Stimulated activated CD4-positive, alpha-beta T cell treated with anti-CD3 and anti-CD28 coated beads, Interleukin-2, amount 100 ng/mL, for 24 hours (primary cell): ENCODE results near the gene NUDT12.

Experiments used
- DNase-seq, 2 donors: peaks; one replicate each; pipeline ENCODE4 v3.0.0-alpha.2; 2020

Gene NUDT12

DNA sequence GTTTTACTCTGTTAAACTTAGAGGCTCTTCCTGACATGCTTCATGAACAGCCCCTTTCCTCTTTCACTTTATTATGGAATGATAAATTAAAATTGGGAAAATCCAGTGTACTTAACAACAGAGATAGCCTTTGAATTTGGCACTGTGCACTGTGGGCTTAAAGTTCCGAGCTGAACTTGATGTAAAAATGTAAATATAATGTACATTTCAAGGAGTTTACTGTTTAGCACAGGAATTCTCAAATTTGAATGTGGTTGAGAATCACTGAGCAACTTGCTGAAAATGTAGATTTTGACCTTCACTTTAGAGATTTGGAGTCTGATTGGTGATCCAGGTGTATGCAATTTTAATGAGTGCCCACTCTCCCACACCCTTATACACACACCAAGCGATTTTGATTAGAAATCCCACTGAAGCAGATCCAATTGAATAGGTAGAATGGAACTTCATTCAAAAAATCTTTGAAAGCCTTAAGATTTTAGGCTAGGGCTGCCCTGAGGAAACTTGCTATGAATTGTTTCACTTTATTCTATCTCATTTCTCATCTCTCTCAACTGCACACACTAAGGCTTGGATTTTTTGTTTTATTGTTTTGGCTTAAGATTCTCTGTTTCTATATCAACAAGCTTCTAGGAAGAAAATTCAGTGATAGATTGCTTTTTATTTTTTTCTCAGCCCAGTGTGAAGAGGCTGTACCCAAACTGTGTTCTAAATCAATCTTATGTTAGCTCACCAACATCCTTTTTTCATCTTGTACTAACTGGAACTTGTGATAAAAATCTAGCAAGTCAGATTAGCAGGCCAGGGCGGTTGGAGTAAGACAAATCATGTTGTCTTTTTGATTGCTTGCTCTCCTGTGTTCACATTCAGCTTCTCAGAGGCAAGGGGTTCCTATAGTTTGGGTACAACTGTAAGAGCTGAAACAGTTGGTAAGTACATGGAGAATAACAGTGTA, 22.9 kb downstream of the NUDT12 start:
- DNase-seq = no peak

DNA sequence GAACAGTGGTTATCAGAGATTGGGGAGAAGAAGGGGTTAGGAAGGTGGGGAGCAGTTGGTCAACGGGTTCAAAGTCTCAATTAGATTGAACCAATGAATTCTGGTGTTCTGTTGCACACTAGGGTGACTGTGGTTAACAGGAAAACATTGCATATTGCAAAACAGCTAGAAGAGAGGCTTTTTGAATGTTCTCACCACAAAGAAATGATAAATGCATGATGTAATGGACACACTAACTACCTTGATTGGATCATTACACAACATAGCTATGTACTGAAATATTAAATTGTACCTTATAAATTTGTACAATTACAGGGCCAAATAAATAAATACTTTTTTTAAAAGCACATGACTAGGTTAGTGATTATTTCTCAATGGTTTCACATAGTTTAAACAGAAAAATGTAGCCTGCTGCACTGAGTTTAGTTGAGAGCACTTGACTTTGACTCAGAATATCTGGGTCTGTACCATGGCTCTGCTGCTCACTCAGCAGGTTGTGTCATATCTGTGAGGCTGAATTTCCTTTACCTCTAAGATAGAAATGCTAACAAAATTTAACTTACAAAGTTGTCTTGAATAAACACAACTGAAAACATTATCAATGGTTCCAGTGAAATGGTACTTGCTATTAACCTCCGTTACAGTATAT, 30.4 kb downstream of the NUDT12 start:
- DNase-seq = no peak

DNA sequence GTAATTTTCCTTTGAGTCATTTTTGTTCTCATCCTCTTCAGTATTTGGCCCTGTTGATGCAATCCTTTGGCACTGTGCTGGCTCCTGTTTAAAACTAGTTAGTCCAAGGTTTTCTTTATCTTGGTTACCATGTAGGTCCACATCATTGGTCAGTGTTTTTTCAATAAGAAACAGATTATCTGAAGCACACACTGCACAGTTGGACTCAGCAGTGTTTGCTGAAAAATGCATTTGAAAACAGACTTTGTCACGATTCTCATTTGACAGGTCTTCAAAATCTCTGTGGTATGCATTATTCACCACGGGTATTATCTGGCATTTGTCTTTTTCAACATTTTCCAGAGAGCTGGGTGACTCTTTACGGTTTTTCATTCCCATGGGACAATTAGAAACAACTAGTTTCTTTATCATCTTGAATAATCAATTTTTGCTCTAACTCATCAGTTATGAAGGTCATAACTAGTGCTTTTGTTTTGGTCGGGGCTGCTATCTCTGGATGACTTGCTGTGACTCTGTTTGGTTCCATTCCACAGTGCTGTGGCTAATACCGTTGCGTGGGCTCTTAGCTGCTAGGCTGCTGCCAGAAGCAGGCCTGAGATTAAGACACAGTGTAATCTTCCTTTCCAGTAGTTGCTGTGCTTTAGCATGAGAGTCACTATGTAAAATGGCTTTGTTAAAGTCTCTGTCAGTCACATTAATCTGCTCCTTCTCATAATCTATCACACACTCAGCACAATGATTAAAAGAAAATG, 36.2 kb downstream of the NUDT12 start:
- DNase-seq = no peak

DNA sequence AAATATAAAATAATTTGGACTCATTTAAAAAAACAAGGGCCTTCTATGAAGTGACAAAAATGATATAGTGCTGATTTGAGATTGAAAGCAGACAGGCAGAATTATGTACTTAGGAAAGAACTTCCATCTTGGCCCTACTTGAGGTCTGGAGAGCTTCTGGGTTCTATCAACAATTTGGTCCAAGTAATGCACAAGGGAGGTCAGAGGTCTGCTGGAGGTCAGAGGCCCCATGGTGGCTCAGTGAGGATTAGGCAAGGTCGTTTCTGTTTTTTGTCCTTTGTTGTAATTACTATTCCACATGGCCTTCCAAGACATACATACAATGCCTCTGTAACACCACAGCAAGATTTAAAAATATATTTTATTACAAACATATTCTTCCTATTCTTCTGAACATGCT, 37.2 kb downstream of the NUDT12 start:
- DNase-seq = no peak

DNA sequence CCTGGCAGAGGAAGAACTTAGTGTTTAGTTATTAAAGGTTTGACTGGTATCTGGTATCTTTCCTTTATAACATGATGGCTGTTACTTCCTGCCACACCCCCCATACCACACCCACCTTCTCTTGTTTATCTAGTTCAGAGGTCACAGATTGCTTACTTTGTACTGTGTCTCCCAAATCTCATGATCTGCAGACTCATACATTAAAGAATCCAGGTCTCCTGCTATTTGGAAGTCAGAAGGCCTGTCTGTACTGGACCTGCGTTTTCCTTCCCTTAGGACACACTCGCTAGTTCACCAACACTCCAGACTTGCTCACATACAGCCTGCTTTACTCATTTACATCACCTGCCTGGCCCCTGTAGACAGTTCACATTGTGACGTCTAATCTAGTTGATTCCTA, 39.3 kb downstream of the NUDT12 start:
- no peak for DNase-seq

DNA sequence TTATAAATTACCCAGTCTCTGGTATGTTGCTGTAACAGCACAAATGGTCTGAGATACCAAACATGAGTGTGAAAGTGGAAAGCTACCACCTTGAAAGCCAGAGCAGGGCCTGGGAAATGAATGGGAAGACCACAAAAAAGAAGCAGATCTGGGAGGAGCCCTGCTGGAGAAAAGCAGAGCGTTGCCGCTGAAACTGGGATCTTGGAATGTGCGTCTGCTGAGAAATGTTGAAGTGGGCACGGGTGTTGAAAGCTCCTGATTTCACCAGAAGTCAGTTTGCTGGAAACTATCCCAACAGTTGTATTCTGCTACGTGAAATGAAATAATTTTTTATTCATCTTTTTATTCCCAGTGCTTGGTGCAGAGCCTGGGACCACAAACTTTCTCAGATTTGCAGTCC, 40.0 kb downstream of the NUDT12 start:
- no peak for DNase-seq

DNA sequence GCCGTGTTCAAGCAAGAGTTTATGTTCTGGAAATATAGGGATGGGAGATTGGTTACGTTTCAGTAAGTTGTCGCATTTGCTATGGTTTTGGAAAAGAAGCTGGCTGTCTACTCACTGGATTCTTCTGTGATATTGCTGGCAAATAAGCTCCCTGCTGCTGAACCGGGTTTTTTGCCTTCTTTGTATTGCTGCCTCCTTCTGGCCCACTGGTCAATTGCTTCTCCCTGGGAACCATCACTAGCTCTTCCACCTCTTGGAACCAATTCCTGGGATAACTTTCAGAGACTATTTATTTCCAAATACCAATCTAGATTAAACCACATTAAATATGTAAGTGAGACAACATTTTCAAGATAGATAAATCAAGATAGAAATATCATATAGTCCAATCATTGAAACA, 43.0 kb downstream of the NUDT12 start:
- DNase-seq = no peak

DNA sequence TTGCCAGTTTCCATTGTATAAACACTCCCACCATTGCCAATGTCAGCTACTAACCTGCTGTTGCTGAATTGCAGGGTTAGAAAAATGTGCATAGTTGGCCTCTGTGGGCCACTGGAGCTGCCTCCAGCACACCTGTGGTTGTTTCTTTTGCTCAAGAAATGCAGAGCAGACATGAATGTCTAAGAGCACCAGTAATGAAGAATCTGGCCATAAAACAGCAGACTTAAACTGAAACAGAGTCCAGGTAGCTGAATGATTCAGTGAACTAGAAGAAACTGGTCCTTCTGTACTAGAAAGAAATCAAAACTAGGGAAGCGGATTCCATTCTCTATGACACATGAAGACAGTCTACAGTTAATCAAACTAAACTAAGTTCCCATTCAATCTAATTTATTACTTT, 48.2 kb downstream of the NUDT12 start:
- DNase-seq = no peak

DNA sequence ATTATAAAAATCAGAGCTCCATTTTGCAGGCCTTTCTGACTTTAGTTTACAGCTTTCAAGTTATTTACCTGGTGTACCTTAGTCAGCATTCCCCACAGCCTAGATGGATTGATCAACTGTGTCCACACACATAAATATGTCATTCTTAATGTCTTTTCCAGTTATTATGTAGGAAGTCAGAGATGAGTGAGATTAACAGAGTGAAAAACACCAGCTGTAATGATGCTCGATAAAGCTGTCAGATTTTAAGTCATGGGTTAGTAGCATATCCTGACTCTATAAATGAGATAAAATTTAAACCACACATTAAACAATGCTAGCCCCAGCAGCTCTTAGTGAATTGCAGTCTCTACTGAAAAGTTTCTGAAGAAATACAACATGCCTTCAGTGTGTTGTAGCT, 48.9 kb downstream of the NUDT12 start:
- no peak for DNase-seq

DNA sequence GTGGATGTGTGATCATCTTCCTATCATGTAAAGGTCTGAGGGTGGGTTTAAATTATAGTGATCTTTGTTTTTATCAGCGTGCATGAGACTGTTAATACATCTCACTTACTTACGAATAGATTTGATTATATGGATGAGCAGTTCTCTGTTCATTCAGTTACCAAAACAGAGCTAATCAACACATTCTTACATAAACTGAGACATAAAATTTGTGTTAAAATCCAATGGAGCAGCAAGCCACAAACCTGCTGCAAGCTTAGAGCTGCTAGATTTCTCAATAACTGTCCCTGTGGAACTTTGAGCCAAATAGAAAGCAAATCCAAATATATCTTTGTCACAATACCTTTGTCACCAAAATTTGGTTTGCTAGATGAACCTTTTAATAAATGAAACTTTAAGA, 50.1 kb downstream of the NUDT12 start:
- DNase-seq = no peak

DNA sequence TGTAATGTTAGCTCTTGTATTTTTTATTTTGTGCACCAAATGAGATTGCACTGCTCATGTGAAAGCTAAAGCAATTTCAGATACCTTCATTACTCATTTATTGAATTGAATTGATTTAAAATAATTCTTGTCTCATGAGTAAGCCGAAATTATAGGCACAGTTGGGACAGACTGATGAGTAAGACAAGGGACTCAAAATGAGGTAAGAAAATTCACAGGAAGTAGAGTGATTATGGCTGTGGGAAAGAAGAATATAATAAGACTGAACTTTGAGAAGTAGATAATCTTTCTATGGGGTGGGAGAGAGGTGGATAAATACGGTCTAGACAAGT, 51.1 kb downstream of the NUDT12 start:
- DNase-seq = no peak

DNA sequence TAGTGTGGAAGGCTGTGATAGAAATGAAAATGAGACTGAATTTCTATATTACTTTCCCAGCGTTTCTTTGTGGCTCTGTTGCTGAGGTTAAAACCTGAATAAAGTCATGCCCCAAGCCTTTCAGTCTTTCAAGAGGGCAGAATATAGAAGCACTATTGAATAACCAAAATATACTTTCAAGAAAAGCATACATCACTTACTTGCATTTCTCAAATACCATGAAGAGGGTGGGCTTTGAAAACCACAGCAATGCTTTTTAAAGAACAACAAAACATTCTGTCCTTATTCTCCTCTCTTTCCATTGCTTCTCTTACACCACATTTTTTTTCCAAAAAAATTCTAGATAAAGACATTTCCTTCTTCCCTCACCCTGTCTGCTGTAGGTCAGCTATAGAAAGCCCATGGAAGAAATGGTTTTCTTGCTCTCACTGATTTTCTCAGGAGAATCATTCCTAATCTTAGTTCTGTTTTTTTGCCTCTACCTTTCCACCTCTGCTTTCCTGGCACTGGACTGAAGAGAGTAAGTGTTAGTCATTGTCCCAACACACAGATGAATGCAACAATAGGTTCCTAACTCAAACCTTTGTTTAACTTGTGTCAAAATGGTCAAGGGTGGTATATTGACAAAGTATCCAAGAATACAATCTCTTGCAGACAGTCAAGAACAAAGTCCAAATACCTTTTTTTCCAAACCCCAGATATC, 51.6 kb downstream of the NUDT12 start:
- DNase-seq = no peak

DNA sequence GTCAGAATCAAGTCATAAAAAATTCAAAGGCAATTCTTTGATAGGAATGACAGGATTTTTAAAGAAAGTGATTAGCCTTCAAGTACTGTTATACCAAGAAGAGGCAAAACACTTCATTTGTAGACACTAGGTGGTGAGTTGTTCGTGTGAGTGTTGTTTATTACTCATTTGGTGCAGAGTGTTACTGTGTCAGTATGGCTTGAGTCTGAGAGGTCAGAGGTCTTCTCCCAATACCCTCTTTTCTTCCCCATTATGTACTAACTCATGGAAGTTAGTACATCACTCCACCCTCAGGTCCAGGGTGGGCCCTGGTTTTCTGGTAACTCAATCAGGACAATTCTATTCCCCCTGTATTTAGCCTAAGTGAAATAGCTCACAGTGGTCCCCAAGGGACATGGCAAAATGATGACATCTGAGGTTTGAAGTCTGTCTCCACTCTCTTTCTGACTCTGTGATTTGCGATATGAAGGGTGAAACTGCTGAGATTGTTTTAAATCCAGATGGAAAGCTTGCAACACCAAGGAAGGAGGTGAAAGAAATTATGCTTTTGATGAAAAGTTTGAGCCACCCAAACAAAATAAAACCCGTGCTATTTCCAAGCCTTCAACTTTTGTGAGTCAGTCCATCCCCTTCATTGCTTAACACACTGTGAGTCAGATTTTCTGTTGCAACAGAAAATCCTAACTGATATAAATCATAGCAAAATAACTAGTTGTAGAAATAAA, 56.8 kb downstream of the NUDT12 start:
- no peak for DNase-seq

DNA sequence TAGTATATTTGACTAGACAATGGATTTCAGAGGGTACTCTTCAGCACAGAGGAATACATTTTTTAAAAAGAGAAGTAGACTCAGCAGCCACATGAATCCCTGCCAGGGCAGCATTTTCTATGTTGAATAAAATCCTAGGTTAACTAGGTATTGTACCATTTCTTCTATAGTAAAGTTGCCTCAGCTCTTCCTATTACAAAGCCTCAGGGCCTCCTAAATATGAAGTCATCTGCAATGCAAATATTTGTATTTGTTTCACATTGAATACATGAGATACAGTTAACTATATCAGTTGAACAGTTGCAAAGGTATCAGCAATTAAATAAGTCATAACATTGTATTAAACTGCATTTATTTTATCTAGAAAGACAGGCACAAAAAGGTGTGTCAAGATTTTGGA, 59.5 kb downstream of the NUDT12 start:
- no peak for DNase-seq

DNA sequence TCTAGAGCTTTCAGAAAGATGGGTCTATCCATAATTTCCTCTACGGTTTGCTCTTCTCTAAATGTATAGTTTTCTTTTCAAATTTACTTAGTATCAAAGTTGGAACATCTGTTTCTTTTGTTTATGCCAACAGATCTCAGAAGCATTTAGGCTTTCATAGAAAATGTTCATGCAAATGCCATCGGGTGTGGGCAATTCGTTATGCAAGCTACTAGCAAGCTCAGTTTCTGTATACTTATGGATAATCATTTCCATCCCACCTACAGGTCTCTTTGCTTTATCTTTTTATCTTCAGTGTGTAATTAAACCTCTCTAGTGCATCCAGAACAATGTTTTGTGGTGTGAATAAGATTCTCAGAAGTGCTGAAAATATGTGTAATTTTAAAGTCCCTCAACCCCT, 59.9 kb downstream of the NUDT12 start:
- DNase-seq = no peak
